PC-3 (cell line): Measurements from ENCODE around the gene HEATR5B.

Source experiments
- CTCF ChIP-seq: fragments of 300-600 bp; sonication (generic); conservative IDR thresholded peaks from 2 replicates; pipeline ENCODE4 v1.5.1; 2017; ENCODE audit warnings: antibody characterized with exemption, low read depth, mild to moderate bottlenecking, low read length
- EZH2 ChIP-seq: fragments of 300-600 bp; sonication (generic); IDR thresholded peaks from one replicate; pipeline ENCODE4 v1.6.1; 2017; ENCODE audit warnings: antibody characterized with exemption, mild to moderate bottlenecking, low read length; ENCODE audit not compliant: unreplicated experiment

GRCh38 chr2:37029758-37030157 is 54.4 kb downstream of the HEATR5B start:
- TF ChIP-seq EZH2 = no peak
- TF ChIP-seq CTCF = no peak
